Neuron (in vitro differentiated cells): ENCODE data around the gene MIX23.

Experiments used
- H2AFZ ChIP-seq: one replicate; pipeline ENCODE4 v1.6.1; 2013; ENCODE audit warnings: low read depth, mild to moderate bottlenecking, inconsistent platforms, low read length, moderate library complexity
- H3K27me3 ChIP-seq: one replicate; pipeline ENCODE4 v1.6.1; 2013; ENCODE audit warnings: low read length; ENCODE audit not compliant: insufficient read depth
- H3K36me3 ChIP-seq: one replicate; pipeline ENCODE4 v1.6.1; 2013; ENCODE audit warnings: low read length; ENCODE audit not compliant: insufficient read depth
- H3K4me1 ChIP-seq: one replicate; pipeline ENCODE4 v1.6.1; 2013; ENCODE audit warnings: low read length; ENCODE audit not compliant: insufficient read depth
- H3K4me3 ChIP-seq: 2 replicates; pipeline ENCODE4 v1.5.1; 2013; ENCODE audit warnings: mild to moderate bottlenecking, low read length, moderate library complexity
- H3K9me3 ChIP-seq: one replicate; pipeline ENCODE4 v1.6.1; 2013; ENCODE audit warnings: low read length

Gene MIX23

DNA sequence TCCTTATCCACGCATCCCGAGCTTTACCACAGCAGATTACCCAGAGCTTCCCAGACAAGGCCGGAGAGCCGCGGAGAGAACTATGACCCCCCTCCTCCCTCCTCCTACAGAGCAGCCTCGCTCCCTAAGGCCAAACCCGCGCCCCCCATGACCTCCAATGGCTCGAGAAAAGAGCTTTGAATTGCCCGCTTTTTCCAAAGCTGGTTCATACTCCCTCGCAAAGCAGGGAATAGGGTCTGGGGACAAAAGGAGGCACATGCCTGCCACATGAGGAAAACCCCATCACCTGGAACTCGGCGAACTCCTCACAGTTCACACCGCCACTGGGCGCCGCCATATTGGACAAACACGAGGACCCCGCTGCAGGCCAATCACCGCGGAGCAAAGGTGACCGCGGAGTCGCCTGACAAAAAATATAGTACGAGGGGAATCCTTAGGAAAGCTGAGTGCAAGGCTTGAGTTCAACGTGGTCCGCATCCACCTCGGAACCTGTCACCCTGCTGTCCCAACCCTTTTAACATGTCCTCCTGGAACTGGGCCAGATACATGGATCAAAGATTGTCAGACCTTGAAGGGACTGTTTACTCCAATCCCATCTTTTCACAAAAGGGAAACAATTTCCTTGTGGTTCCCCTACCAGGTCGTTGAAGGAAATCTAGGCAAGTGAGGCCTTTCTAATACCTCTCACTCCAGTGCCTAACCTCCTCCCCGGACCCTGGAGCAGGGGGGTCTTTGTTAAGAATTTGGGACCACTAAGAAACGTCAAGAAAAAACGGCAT lies at the start of gene MIX23:
Gene MIX23, minus strand, starts transcription at position 344 of the 779 bp plus-strand sequence. Its CDS starts 7 bp downstream, at position 337.
- Histone ChIP-seq H3K4me1 (peaks cover 9% of the 10 kb centered on the region), H3K9me3 (no peaks in the 10 kb centered on the region), H3K36me3 (no peaks in the 10 kb centered on the region), H2AFZ (peak within 1 kb of the TSS; percentile 52), H3K27me3 (no peaks in the 10 kb centered on the region), H3K4me3 (peak within 1 kb of the TSS; percentile 87)

DNA sequence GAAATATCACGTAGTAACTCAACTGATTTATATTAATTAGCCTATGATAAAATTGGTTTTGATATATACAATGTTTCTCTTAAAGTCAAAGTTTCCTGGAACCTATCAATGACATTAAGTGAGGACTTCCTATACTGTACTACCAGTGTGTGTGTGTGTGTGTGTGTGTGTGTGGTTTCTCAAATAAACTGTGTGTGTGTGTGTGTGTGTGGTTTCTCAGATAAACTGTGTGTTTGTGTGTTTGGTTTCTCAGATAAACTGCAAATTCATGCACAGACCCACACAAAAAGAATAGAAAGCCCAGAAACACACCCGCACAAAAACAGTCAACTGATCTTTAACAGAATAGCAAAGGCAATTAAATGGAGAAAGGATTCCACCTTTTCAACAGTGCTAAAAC lies 47.3 kb upstream of the MIX23 start:
- H3K4me3 ChIP-seq, result no peak overlapping the region
- H3K36me3 ChIP-seq, result peaks cover 76% of the 10 kb centered on the region

DNA sequence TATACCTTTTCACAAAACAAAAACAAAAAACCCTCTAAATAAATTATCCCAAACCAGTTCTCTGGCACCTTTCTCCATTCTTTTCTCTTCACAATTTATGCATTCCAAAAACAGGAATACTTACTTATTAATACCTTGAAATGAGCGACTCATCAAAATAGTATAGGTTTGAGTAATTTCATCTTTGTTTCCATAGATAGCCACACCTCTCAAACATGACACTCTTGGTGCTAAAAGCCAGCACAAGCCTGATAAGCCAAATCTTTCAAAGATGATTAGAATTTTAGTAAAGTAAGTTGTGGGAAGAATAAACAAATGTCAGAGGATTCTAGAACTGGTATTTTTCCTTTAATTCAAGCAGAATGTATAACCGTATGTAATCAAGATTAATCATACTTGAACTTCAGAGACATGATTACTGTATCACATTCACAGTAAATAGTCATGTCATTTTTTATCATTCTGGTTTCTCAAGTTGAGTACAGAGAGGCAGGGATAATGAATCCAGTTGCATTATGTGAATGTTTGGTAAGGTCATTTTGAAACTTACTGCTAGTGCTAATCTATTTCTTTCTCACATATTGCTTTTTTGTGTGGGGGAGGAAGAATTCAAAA lies 44.9 kb upstream of the MIX23 start:
- no peaks in the 10 kb centered on the region for H3K4me1 ChIP-seq
- no peaks in the 10 kb centered on the region for H3K27me3 ChIP-seq
- H3K9me3 ChIP-seq, result no peaks in the 10 kb centered on the region
- no peak overlapping the region for H2AFZ ChIP-seq
- H3K36me3 ChIP-seq, result peaks cover 70% of the 10 kb centered on the region
- H3K4me3 ChIP-seq, result no peak overlapping the region

More for the DNA sequence above, 47.3 kb upstream of the MIX23 start:
- H3K27me3 ChIP-seq, result no peaks in the 10 kb centered on the region
- H3K4me1 ChIP-seq, result no peaks in the 10 kb centered on the region
- H2AFZ ChIP-seq, result no peak overlapping the region
- H3K9me3 ChIP-seq, result no peaks in the 10 kb centered on the region

DNA sequence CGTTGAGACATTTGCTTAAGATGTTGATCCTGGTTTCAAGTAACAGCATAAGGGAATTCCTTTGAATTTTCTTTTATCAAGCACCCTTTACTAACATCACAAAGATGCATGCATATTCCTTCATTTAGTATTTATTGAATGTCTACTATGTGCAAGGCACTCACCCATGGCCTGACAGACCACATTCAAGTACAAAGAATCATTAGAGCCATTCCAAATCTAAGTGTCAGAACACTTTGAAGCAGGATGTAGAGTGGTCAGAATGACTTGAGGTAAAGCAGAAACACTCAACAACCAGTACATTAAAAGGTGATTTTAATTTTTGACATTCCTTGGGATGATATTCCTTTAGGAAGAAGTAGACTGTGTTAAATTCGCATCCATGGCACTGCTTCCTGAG lies 38.8 kb upstream of the MIX23 start:
- H3K27me3 ChIP-seq, result no peaks in the 10 kb centered on the region
- peaks cover 50% of the 10 kb centered on the region for H3K36me3 ChIP-seq
- no peak overlapping the region for H2AFZ ChIP-seq
- no peaks in the 10 kb centered on the region for H3K9me3 ChIP-seq
- no peak overlapping the region for H3K4me3 ChIP-seq
- H3K4me1 ChIP-seq, result peaks cover 5% of the 10 kb centered on the region

DNA sequence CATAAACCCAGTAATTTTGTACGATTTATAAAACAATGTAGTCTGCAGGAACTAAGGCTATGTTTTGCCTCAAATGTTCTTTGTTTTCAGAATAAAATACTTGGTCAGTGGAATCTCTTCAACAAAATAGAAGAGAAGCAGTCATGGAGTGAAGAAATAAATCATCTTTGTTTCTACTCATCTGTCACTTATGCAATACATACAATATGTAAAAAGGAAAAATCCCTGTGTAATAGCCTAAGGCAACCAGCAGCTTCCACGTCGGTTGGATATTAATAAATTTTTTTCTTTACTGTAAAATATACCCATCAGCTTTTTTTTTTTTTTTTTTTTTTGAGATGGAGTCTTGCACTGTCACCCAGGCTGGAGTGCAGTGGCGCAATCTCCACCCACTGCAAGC lies 38.1 kb upstream of the MIX23 start:
- no peak overlapping the region for H3K4me3 ChIP-seq

DNA sequence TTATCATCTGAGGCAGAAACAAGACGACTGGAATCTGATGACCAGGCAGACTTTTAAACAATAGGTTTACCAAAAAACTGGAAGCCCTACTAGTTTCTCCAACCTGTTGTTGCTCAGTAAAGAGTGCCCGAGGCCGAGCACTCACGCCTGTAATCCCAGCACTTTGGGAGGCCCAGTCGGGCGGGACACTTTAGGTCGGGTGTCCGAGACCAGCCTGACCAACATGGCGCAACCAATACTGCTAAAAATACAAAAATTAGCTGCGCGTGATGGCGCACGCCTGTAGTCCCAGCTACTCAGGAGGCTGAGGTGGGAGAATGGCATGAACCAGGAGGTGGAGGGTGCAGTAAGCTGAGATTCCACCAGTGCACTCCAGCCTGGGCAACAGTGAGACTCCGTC lies 33.9 kb upstream of the MIX23 start:
- Histone ChIP-seq H3K27me3 (no peaks in the 10 kb centered on the region), H2AFZ (no peak overlapping the region), H3K36me3 (peaks cover 13% of the 10 kb centered on the region), H3K4me3 (peak overlapping the region; percentile 70), H3K9me3 (no peaks in the 10 kb centered on the region), H3K4me1 (peaks cover 18% of the 10 kb centered on the region)

More for the DNA sequence above, 38.1 kb upstream of the MIX23 start:
- Histone ChIP-seq H3K9me3 (no peaks in the 10 kb centered on the region), H2AFZ (no peak overlapping the region), H3K27me3 (no peaks in the 10 kb centered on the region), H3K36me3 (peaks cover 43% of the 10 kb centered on the region), H3K4me1 (peaks cover 7% of the 10 kb centered on the region)

DNA sequence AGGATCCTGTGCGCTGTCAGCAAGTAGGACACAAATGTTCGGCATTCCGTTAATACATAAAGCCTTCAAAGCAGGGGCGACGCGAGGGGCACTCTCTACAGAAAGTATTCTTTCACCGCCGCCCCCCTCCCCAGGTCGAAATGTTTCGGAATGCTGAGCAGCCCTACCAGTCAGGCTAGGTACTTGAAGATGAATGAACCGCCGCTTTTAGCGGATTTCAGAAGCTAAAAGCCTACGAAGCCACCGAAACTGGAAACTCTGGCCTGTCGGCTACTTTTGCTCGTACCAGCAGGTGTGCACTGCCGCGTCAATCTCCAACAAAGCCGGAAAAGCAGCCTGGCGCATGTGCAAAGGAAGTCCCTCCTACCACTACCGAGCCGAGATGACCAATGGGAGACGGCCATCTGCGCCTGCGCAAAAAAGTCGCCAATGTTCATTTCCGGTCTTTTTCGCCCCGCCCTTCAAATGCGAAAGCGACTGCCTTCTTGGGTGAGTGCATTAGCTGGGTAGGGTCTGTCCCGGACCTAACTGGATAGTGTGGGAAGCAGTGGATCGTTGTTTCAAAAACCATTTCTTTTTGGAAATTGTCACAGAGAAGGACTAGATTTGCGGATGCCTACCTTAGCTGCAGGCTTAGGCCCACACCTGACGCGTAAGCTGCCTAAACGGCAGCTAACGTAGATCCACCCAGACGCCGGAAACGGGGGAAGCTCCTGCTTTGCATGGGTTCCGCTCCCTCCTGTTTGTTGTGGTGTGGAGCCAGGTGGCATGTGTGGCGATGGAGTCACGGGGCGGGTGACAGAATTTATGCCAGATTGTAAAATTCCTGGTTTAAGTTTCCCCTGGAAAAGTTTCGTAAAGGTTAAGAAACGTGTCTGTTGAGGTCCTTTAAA lies 33.0 kb upstream of the MIX23 start, which contains the start of gene WDR5B:
Gene WDR5B, minus strand, starts transcription at position 301 of the 893 bp plus-strand sequence. CDS start 534 bp downstream, outside the sequence.
- Histone ChIP-seq H3K9me3 (no peaks in the 10 kb centered on the region), H3K36me3 (peaks cover 10% of the 10 kb centered on the region), H3K27me3 (no peaks in the 10 kb centered on the region), H3K4me1 (peaks cover 18% of the 10 kb centered on the region), H3K4me3 (peak within 1 kb of the TSS; percentile 70), H2AFZ (peak within 1 kb of the TSS; percentile 39)

DNA sequence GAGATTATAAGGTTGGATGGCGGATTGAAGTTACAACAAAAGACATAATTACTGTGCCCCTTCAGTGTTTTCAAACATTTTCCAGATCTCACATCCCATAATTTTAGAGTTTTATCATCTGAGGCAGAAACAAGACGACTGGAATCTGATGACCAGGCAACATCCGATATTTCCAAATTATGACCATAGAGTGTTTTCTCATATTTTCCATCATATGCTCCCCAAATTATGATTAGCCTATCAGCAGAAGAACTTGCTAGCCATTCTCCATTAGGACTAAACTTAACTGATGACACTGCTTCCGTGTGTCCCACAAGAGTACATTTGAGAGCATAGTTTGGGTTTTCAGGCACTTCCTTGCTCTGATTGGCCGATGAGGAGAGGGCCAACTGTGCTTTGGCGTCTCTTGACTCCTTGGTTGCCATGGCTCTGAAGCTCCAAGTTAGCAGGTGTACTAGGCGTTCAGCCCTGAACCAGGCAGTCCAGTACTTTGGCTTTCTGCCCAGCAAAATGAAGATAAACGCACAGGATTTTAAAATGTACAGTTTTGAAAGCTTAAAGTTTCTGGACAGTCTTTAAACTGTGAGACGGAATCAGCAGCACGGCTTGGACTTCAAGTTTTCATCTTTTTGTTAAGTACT lies 32.2 kb upstream of the MIX23 start:
- H3K4me1 ChIP-seq, result peaks cover 18% of the 10 kb centered on the region
- H3K36me3 ChIP-seq, result peaks cover 5% of the 10 kb centered on the region
- H3K9me3 ChIP-seq, result no peaks in the 10 kb centered on the region
- H3K4me3 ChIP-seq, result peak overlapping the region; percentile 70
- no peaks in the 10 kb centered on the region for H3K27me3 ChIP-seq
- peak overlapping the region; percentile 39 for H2AFZ ChIP-seq

DNA sequence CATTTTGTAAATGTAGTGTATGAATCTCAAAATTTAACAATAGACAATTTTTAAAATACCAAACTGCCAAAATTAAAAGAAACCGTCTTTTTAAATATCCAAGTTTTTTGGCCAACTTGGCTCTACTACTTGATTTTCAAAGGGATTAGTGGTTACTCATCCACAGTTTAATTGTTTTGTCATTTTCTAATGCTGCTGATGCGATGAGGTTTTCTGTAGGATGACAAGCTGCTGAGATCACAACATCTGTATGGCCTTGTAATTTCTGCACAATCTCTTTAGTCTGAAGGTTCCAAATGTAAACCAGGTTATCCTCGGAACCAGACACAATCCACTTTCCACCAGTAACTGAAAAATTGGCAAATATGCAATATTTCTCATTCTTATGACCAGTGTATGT lies 31.4 kb upstream of the MIX23 start:
- Histone ChIP-seq H3K4me1 (peaks cover 18% of the 10 kb centered on the region), H3K4me3 (no peak overlapping the region), H2AFZ (no peak overlapping the region), H3K36me3 (peaks cover 3% of the 10 kb centered on the region), H3K9me3 (no peaks in the 10 kb centered on the region), H3K27me3 (no peaks in the 10 kb centered on the region)

DNA sequence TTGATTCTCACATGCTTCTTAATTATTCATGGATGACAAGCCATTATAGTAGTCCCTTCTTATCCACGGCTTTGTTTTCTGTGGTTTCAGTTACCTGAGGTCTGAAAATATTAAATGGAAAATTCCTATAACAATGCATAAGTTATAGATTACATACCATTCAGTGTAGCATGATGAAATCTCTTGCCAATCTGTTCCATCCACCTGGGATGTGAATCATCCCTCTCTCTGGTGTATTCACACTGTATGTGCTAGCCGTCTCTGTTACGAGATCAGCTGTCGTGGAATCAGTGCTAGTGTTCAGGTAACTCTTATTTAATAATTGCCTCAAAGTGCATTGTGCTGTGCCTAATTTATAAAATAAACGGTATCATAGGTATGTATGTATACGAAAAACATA lies 27.6 kb upstream of the MIX23 start:
- Histone ChIP-seq H3K27me3 (no peaks in the 10 kb centered on the region), H3K4me3 (no peak overlapping the region), H3K9me3 (no peaks in the 10 kb centered on the region), H2AFZ (no peak overlapping the region), H3K4me1 (peaks cover 11% of the 10 kb centered on the region), H3K36me3 (peaks cover 8% of the 10 kb centered on the region)

DNA sequence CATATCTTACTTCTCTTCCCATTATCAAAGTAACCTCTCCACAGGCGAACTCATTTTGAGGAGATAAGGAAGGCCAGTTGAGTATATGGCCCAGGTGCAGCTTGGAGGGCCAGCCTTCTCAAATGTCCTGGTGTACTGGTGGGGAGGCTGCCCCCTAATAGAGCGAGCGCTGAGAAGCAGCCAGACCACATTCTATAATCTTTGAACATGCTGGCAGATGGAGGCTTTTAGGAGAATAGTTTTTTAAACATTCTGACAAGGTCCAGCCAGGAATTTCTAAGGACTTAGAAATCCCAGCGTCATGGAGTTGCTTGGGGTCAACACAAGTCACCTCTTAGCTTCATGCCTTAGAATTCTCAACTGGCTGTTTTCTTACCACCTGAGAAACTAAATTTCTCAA lies 27.1 kb upstream of the MIX23 start:
- Histone ChIP-seq H2AFZ (no peak overlapping the region), H3K4me3 (no peak overlapping the region), H3K4me1 (peaks cover 8% of the 10 kb centered on the region), H3K27me3 (no peaks in the 10 kb centered on the region), H3K9me3 (no peaks in the 10 kb centered on the region), H3K36me3 (peaks cover 8% of the 10 kb centered on the region)

DNA sequence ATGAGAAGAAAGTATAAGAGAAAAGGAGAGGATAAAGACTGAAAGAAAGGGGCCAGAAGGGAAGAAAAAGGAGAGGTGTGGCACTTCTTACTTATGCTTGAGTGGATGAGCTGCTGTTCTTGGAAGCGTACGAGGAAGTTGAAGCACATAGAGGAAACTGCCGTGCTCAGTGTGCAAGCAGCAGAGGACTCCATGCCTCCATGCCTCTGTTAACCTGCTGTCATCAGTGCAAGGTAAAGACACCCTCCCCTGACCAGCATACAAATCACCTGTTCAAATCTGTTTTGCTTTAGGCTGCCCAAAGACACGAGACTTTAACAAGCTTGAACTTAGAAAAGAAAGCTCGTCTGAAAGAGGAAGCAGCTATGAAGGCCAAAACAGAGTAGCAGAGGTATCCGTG lies 26.4 kb upstream of the MIX23 start:
- no peak overlapping the region for H2AFZ ChIP-seq
- H3K36me3 ChIP-seq, result peaks cover 8% of the 10 kb centered on the region
- no peaks in the 10 kb centered on the region for H3K9me3 ChIP-seq
- no peaks in the 10 kb centered on the region for H3K27me3 ChIP-seq
- no peak overlapping the region for H3K4me3 ChIP-seq
- H3K4me1 ChIP-seq, result peaks cover 2% of the 10 kb centered on the region
